Subcutaneous abdominal adipose tissue (tissue), 5 donors: Measurements from ENCODE around the gene ST6GALNAC3.

Source experiments
- H3K27ac ChIP-seq: one replicate; pipeline ENCODE4 v1.7.0; 2013; ENCODE audit warnings: low read depth, mild to moderate bottlenecking, inconsistent platforms, low read length, moderate library complexity
- H3K27me3 ChIP-seq, 5 donors: one replicate each; pipeline ENCODE4 v1.7.0; 2013; ENCODE audit warnings: low read length in 5 of 5, inconsistent platforms in 1 of 5; ENCODE audit not compliant: control insufficient read depth in 5 of 5, insufficient read depth in 4 of 5
- H3K36me3 ChIP-seq, 5 donors: one replicate each; pipeline ENCODE4 v1.7.0; 2013; ENCODE audit warnings: low read length in 5 of 5; ENCODE audit not compliant: control insufficient read depth in 5 of 5, insufficient read depth in 5 of 5
- H3K4me1 ChIP-seq, 5 donors: one replicate each; pipeline ENCODE4 v1.7.0; 2013; ENCODE audit warnings: low read length in 5 of 5, mild to moderate bottlenecking in 3 of 5, moderate library complexity in 1 of 5; ENCODE audit not compliant: control insufficient read depth in 5 of 5, insufficient read depth in 5 of 5
- H3K4me3 ChIP-seq, 5 donors: one replicate each; pipeline ENCODE4 v1.7.0; 2013; ENCODE audit warnings: low read length in 5 of 5, low read depth in 1 of 5
- H3K9ac ChIP-seq, 5 donors: one replicate each; pipeline ENCODE4 v1.7.0; 2013; ENCODE audit warnings: low read length in 5 of 5, mild to moderate bottlenecking in 4 of 5, moderate library complexity in 3 of 5
- H3K9me3 ChIP-seq, 5 donors: one replicate each; pipeline ENCODE4 v1.7.0; 2013; ENCODE audit warnings: low read length in 5 of 5; ENCODE audit not compliant: control insufficient read depth in 5 of 5
- donor health status: healthy.
- donor health status: healthy.
- donor health status: healthy.
- donor health status: healthy.
- donor health status: healthy.

Gene ST6GALNAC3

DNA sequence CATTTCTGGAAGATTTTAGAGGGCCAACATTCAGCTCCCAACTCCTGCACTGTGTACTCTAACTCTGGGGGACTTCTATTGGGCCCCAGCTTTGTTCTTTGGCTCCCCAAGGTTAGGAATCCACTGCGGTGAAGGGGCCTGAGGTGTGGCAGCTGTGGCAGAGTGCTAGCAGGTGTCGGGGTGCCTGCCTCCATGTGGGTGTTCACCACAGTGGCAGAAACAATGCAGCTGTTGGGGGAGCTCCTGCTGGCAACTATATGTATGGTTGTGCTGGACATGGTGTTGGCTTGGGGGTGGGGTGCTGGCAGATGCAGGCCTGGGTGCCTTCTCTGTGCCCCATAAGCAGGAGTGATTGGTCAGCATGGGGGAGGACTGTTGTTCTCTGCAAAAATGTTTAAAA lies 95.5 kb downstream of the ST6GALNAC3 start:
- peaks cover 0 to 2% (median 0%) of the 10 kb centered on the region in 5 donors for H3K9me3 ChIP-seq
- H3K9ac ChIP-seq, result no peak overlapping the region
- H3K4me3 ChIP-seq, result no peak overlapping the region
- H3K27ac ChIP-seq, result no peak overlapping the region
- no peaks in the 10 kb centered on the region for H3K36me3 ChIP-seq
- no peaks in the 10 kb centered on the region for H3K27me3 ChIP-seq
- H3K4me1 ChIP-seq, result no peaks in the 10 kb centered on the region

DNA sequence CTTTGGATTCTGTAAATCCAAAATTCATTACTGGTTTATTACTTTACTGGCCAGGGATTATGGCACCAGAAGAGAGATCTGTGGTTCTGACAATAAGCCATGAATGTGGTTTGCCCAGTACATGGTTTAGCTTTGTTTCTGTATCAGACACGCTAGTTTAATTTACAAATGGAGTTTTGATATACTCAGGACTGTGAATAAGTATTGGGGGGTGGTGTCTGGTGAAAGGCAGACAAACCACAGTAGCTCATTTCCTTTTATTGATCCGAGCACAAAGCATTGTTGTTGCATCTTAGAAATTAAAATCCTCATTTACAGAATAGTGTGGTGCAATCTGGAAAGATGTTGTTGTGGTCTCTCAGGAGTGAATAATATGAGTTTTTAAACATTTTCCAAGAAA lies 96.0 kb downstream of the ST6GALNAC3 start:
- Histone ChIP-seq H3K27me3 (no peaks in the 10 kb centered on the region), H3K4me1 (no peaks in the 10 kb centered on the region), H3K9ac (no peak overlapping the region), H3K4me3 (no peak overlapping the region), H3K27ac (no peak overlapping the region), H3K36me3 (no peaks in the 10 kb centered on the region), H3K9me3 (peaks cover 0 to 2% (median 0%) of the 10 kb centered on the region in 5 donors)

DNA sequence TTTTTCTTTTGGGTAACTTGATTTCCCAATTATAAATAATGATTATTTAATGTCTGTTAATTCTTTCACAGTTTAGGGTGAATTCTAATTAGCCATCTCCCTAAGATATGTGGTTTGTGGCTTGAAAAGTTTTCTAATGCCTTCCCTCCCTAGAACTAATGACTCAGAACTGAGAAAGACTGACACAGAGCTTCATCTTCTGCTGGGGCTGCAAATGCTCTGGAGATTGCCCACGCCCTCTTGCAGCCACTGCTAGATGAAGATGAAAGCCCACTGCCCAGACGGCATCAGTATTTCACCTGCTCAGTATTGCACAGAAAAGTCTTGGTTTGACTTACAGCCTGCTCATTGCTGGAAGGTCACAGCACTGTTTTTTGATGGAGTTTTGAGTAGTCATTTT lies 101.5 kb downstream of the ST6GALNAC3 start:
- Histone ChIP-seq H3K4me1 (no peaks in the 10 kb centered on the region), H3K9ac (no peak overlapping the region), H3K4me3 (no peak overlapping the region), H3K9me3 (peaks cover 0 to 4% (median 0%) of the 10 kb centered on the region in 5 donors), H3K27ac (no peak overlapping the region), H3K27me3 (no peaks in the 10 kb centered on the region), H3K36me3 (no peaks in the 10 kb centered on the region)

DNA sequence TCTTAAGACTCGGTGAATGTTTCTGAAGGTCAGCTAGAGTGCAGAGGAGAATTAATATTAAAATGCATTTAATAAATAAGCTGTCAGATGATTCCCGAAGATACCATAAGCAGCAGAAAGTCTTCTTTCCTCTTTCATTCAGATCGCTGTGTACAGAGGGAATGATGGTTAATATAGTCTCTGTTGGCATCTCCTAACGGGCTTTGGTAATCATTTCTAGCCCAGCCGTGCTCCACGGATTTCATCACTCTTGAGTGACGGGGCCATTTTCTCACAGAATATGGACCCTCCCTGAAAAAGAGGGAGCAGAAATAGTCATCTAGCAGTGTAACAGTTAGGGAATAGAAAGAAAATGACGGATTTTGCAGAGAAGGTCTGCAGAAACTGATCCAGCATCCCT lies 103.1 kb downstream of the ST6GALNAC3 start:
- Histone ChIP-seq H3K36me3 (no peaks in the 10 kb centered on the region), H3K4me1 (no peaks in the 10 kb centered on the region), H3K9ac (no peak overlapping the region), H3K27me3 (no peaks in the 10 kb centered on the region), H3K4me3 (no peak overlapping the region), H3K9me3 (peaks cover 0 to 4% (median 0%) of the 10 kb centered on the region in 5 donors), H3K27ac (no peak overlapping the region)

DNA sequence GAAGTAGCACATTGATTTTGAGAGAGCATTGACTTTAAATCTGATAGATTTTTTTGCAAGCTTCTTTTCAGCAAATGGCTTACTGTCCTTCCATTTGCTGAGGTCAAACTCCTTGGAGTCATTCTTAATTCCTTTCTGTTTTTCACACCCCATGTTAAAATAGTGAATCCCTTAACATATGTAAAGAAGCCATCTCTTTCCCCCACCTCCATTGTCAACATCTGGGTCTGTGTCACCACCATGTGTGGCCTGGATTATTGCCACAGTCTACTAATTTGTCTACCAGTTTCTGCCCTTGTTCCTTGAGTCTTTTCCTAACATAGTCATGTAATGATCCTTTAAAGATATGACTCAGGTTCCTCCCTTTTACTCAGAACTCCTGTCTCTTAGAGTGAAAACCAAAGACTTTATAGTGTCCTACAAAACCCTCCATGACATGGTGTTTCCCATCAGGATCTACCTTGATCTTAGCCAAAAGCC lies 104.7 kb downstream of the ST6GALNAC3 start:
- H3K4me1 ChIP-seq, result no peaks in the 10 kb centered on the region
- no peaks in the 10 kb centered on the region for H3K36me3 ChIP-seq
- no peak overlapping the region for H3K9ac ChIP-seq
- peaks cover 0 to 4% (median 0%) of the 10 kb centered on the region in 5 donors for H3K9me3 ChIP-seq
- H3K27ac ChIP-seq, result no peak overlapping the region
- H3K4me3 ChIP-seq, result no peak overlapping the region
- no peaks in the 10 kb centered on the region for H3K27me3 ChIP-seq

DNA sequence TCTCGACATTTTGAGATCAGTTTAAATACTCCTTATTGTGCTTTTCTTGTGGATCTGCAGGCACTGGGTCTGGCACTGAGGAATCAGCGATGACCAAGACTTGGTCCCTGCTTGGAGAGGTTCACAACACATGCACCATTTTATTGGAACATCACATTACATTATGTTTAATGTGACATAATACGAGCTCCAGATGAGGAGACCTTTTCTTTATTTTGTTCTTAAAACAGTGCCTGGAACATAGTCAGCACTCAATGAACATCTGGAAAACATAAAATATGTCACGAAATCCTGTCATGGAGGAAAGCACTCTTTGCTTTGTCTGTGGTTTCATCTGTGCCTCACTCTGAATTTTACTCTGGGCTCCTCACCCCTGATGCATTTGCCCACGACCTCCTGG lies 110.7 kb downstream of the ST6GALNAC3 start:
- Histone ChIP-seq H3K27ac (no peak overlapping the region), H3K4me1 (no peaks in the 10 kb centered on the region), H3K4me3 (no peak overlapping the region), H3K9ac (no peak overlapping the region), H3K36me3 (no peaks in the 10 kb centered on the region), H3K27me3 (no peaks in the 10 kb centered on the region), H3K9me3 (peaks cover 0 to 4% (median 0%) of the 10 kb centered on the region in 5 donors)

DNA sequence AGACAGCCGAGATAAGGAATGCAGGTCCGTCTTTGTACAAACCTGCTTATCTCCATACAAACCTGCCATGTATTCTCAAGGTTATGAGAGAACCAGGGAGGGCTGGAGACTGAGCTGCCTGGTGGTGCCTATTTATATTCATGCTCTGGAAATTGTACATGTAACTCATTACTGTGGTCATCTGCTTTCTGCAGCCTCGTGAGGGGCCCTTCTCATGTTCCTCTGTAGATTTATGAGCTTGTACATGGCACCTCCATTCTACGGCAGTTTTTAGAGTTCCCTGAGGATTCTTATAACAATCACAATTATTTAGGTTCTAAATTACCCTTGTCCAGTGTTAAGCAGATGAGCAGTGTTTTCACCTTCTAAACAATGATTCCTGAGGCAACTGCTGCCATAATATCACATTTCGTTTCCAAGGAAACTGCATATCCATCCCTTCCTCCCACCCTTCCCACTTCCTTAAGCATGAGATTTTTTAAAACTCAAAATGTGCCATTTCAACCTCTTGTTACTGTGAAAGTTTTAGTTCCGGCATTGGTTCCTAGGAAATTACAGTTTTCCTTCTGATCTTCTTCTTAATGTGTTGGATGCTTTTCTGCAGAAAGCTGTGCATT lies 112.1 kb downstream of the ST6GALNAC3 start:
- H3K27ac ChIP-seq, result no peak overlapping the region
- no peaks in the 10 kb centered on the region for H3K36me3 ChIP-seq
- no peaks in the 10 kb centered on the region for H3K27me3 ChIP-seq
- no peak overlapping the region for H3K4me3 ChIP-seq
- no peaks in the 10 kb centered on the region for H3K9me3 ChIP-seq
- no peak overlapping the region for H3K9ac ChIP-seq
- no peaks in the 10 kb centered on the region for H3K4me1 ChIP-seq

DNA sequence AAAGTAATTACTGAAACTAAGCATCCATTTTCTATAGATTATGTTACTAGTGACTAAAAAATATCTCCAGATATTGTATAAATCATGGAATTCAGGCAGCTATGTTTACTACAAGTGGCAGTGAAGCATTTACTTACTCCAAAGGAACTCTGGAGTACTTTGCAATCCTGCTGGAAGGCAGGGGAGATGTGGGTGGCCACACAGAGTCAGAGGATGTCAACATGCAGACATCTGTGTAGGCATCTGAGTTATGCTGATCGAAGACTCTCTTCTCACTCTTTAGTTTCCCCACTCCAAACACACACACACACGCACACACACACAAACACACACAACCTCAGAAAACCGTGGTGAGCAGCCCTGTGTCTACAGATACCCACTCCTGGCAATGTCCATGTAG lies 112.9 kb downstream of the ST6GALNAC3 start:
- H3K27me3 ChIP-seq, result no peaks in the 10 kb centered on the region
- no peaks in the 10 kb centered on the region for H3K9me3 ChIP-seq
- H3K27ac ChIP-seq, result no peak overlapping the region
- no peak overlapping the region for H3K9ac ChIP-seq
- no peak overlapping the region for H3K4me3 ChIP-seq
- H3K4me1 ChIP-seq, result no peaks in the 10 kb centered on the region
- no peaks in the 10 kb centered on the region for H3K36me3 ChIP-seq

DNA sequence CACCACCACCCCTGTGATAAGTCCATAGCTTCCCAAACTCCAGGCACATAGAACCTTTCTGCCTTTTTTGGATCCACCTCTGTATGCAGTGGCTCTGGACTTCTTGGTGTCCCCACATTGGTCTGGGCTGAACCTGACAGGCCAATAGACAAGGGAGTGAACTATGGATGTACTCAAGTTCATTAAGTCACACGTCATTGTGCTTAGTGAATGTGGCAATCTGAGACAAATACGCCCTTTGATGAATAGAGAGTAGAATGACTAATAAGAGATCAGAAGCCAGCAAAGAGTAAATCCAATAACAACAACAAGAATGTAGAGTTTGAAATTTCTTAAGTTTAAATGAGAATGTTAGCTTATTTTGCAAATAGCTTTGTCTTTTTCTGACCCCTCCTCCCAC lies 114.8 kb downstream of the ST6GALNAC3 start:
- H3K9ac ChIP-seq, result no peak overlapping the region
- no peak overlapping the region for H3K27ac ChIP-seq
- H3K9me3 ChIP-seq, result no peaks in the 10 kb centered on the region
- H3K36me3 ChIP-seq, result no peaks in the 10 kb centered on the region
- no peak overlapping the region for H3K4me3 ChIP-seq
- no peaks in the 10 kb centered on the region for H3K4me1 ChIP-seq
- H3K27me3 ChIP-seq, result no peaks in the 10 kb centered on the region

DNA sequence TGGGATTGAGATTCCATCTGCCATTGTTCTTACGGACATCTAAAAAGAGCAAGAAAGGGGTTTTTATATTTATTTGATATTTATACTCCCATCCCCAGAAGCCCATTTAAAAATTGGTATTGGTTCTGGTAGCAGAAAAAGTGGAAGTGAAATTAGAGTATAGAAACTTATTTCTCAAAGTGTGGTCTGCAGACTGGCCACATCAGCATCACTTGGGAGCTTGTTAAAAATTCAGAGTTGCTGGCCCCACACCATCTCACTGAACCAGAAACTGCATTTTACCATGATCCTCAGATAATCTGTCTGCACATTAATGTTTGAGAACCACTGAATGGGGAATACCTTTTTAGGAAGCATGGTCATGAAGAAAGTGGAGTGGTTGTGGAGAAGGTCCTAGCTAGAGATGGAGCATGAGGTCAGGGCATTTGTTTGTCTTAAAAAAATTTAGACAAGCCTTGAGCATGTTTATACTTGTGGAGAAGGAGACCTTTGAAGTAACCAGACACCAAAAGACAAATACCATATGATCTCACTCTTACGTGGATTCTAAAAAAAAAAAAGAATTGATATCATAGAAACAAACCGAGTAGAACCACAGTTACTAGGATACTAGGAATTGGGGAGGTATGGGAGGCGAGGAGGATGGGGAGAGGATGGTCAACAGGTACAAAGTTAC lies 116.3 kb downstream of the ST6GALNAC3 start:
- Histone ChIP-seq H3K27me3 (no peaks in the 10 kb centered on the region), H3K4me1 (no peaks in the 10 kb centered on the region), H3K9me3 (no peaks in the 10 kb centered on the region), H3K36me3 (no peaks in the 10 kb centered on the region), H3K9ac (no peak overlapping the region), H3K27ac (no peak overlapping the region), H3K4me3 (no peak overlapping the region)
